MV-4-11 (cell line): ENCODE results near the gene ZBTB44.

Experiments used
- DNase-seq: peaks from one replicate; lab custom pipeline; 2025; lab: John Stamatoyannopoulos, UW

Gene ZBTB44

DNA sequence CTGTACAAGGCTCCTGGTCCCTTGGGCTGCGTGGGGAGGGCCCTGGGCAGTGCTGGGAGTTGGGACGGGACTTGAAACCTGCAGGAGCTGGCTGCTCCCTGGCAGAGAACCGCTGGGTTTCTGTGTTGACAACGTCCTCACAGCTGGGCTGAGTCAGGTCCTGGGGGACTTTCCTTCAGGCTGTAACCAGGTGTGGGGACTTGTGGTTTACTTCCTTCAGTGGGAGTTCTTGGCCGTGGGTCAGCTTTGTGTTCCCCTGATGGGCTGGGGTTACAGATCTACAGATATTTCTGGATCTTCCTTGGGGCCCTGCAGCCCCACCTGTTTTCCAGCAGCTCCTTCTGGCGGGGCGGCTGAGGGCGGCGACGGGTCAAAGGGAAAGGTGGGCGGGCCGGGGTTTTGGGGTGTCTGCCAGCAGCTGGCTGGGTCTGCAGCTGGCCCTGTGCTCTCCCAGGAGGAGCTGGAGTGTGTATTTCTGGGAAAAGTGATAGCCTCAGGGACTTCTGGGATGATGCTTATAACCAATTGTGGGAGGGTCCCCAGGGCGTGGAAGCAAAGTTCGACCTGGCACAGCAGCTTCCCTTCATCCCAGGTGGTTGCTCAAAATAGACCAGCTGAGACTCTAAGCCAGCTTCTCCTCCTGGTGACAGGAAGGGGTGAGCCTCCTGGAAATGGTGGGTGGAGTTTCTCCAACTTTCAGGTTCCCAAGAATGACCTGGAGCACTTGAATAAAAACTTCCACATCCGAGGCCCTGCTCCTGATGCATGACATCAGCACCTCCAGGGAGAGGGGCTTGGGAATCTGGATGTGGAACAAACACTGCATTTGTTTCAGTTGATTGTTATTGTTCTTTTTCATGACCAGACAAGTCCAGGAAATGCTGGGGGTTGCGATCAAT lies 136.0 kb downstream of the ZBTB44 start:
- no peak for DNase-seq

DNA sequence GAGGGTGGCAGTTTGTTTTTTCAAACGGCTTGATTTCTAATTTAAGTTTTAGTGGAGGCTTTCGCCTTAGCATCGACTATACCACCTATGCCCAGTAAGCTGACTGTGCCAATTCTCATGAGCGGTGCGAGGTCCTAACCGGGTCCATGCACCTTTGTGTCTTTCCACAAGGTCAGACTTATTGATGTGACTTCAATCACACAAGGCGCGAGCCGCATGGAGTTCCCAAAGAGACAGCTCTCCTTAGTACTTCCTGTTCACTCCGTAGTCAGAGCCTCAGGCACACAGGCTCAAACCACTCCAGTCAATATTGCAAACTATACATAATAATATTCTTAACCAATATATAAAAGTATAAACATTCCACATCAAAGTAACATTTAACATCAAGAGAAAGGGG lies 136.9 kb downstream of the ZBTB44 start:
- no peak for DNase-seq
